LNCaP clone FGC (cell line): ENCODE data around the gene MT1HL1.

ENCODE experiments used
- DNase-seq: peaks from one replicate; pipeline ENCODE4 v3.0.0-alpha.2; 2011; ENCODE audit warnings: low read depth
- H3K4me3 ChIP-seq: 2 replicates; pipeline ENCODE4 v1.5.1; 2011; ENCODE audit warnings: mild to moderate bottlenecking, low read depth, low read length, control low read depth
- CTCF ChIP-seq: IDR thresholded peaks from 2 replicates; pipeline ENCODE4 v1.5.1; 2012; ENCODE audit warnings: mild to moderate bottlenecking; ENCODE audit not compliant: control insufficient read depth, insufficient read depth; ENCODE audit errors: extremely low read depth

MT1HL1 gene

DNA sequence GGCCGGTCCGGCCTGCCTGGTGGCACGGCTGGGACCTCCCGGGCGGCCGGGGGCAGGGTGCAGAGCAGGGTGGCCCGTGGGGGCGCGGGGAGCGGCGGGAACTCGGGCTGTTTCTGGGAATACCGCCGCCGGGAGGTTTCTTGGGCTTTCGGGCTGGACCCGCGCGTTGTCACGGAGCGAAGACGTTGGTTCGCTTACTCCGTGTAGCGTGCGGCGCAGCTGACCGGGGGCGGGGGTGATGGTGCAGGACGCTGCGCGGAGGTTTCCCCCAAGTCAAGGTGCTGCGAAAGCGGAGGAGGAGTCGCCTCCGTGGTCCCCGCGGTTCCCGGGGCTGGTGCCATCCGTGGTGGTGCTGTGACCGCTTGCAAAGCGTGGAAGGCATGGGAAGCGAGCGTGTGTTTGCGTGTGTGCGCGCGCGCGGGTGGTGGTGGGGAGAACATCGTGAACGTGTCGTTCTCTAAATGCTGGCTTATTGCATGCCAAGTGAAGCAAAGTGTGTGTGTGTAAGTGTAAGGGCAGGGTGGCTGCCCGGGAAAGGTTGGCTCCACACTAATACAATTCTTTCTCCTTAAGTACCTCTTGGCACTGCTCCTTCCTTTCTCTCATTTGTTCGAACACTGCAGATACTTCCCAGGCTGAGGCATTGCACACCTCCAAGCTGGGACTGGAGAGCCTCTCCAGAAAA lies 38.8 kb upstream of the MT1HL1 start:
- TF ChIP-seq CTCF, result no peak
- no peak overlapping the region for H3K4me3 ChIP-seq
- no peak for DNase-seq

GRCh38 chr1:237042526-237042891 lies 38.3 kb upstream of the MT1HL1 start:
- no peak overlapping the region for H3K4me3 ChIP-seq
- no peak for TF ChIP-seq CTCF
- no peak for DNase-seq

DNA sequence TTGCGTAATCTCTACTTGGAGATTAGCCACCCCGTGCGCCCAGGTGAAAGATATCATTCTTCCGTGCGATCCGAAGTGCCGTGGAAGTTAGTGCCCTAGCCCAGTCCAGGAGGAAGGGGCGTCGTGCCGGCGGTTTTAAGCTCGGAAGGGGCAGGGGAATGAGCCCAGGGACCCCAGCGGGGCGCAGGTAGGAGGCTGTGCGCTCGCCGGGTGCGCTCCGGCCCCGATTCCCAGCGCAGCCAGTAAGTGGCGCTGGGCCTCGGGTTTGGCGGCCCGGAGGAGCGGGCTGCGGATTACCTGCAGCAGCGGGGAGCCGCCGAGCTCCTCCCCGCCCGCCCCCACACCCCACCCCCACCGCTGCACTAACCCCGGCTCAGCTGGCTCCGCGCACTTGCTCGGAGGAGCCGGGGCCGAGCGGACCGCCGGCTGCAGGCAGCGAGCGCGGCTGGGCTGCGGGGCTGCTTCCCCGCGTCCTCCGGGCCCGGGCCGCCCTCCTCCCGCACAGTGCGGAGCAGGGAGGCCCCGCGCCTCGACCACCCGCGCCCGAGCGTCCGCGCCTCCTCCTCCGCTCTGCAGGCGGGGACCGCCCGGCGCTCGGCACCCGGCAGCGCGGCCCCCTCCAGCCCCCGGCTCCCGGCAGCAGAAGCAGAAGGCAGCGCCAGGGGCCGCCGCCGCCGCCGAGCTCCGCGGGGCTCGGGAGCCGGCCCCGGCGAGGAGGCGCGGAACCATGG lies 37.7 kb upstream of the MT1HL1 start, which contains the start of gene RYR2:
Gene RYR2 (plus strand): TSS at position 390 of the 731 bp plus-strand sequence. CDS start 338 bp downstream, at position 728.
- no peak within 1 kb of the TSS for H3K4me3 ChIP-seq
- DNase-seq, result no peak
- no peak for TF ChIP-seq CTCF

GRCh38 chr1:237041461-237041794 lies 37.2 kb upstream of the MT1HL1 start:
- no peak for TF ChIP-seq CTCF
- no peak for DNase-seq
- no peak overlapping the region for H3K4me3 ChIP-seq

- TF ChIP-seq CTCF, result no peak
- H3K4me3 ChIP-seq, result no peak overlapping the region
- DNase-seq, result no peak
These were observed 36.6 kb upstream of the MT1HL1 start for GRCh38 chr1:237040823-237041222.

DNA sequence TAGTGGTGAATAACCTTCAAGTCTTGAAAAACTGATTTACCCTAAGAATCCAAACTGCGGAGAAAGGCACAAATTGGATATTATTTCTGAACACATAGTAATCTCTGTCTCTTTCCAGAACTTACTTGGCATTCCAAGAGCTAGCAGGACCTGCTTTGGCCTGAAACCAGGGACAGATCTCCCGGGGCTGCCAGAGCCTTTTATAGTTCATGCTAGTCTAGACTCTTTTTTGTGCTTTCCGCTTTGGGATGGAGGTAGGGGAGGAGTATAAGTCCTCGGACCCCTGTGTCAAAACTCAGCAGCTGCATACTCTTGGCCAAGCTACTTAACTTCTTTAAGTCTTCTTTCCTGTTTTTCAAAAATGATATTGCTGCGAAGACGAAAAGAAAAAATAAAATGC lies 34.0 kb upstream of the MT1HL1 start:
- DNase-seq, result no peak
- no peak for TF ChIP-seq CTCF
- H3K4me3 ChIP-seq, result no peak overlapping the region
